NCI-H2107 (cell line): ENCODE results near the gene GALM.
"Not testable (repeated sequence)": the region's sequence is repeated elsewhere in the genome, so short reads cannot be mapped to it uniquely, and the experiment has no call there.

Experiments
- DNase-seq: peaks from one replicate; lab custom pipeline; 2025; lab: John Stamatoyannopoulos, UW

Gene GALM

DNA sequence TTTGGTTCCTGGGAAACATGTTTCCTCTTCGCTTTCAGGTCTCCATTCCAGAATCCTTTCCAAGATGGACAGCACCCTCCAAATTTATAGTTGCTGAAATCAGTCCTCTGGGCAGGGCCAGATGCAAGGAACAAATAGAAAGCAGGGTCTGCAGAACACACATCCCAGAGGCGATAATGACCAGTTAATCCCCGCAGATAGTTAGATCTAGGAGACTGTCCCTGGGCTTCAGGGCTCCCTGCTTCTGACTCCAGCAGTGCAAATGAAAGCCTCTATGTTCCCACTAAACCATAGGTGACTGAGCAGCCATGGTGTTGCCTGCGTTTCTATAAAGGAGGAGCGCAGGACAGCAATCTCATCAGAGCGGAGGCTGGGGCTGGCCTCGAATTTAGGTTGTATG is 46.5 kb downstream of the GALM start:
- DNase-seq = no peak

DNA sequence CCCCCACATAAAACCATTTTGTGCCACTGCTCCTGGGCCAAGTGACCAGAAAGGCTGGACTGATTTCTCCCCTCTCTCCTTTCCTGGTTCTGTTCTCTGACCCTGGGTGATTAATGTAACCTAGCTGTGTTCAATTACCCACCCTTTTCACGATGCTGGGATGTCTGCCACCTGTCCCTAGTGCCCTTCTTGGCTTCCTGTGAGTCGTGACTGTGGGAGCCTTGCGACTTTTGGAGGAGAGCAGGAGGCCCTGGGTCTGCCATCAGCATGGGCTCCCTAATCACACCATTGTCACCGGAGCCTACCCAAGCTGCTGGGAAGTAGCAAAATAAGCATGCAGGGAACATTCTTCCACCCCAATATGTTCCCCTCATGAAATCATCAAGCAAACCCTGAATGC is 47.0 kb downstream of the GALM start:
- no peak for DNase-seq

DNA sequence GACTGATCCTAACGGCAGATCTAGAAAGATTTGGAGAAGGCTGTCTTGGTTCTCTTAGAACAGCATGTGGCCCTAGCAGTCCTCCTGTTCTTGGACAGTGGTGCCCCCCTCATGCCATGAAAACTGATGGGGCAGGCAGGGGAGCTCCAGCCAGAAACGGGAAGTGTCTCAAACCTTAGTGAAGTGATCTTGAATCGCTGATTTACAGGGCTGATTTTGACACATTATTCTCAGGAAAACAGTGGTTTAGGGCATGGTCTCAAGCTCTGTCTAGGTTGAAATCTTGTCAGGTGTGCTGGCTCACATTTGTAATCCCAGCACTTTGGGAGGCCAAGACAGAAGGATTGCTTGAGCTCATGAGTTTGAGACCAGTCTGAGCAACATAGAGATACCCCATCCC is 47.4 kb downstream of the GALM start:
- no peak for DNase-seq

DNA sequence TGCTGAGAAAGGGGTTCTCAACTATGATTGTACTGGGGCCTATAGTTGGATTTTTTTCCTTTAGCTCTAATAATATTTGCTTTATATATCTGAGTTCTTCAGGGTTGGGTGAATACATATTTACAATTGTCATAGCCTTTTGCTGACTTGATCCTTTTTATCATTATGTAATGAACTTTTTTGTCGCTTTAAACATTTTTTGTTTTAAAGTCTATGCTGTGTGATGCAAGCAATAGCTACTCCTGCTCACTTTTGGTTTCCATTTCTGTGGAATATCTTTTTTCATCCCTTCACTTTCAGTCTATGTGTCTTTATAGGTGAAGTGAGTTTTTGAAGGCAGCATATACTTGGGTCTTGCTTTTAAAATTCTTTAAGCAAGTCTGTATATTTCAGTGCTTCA is 49.0 kb downstream of the GALM start:
- DNase-seq = not testable (repeated sequence)

DNA sequence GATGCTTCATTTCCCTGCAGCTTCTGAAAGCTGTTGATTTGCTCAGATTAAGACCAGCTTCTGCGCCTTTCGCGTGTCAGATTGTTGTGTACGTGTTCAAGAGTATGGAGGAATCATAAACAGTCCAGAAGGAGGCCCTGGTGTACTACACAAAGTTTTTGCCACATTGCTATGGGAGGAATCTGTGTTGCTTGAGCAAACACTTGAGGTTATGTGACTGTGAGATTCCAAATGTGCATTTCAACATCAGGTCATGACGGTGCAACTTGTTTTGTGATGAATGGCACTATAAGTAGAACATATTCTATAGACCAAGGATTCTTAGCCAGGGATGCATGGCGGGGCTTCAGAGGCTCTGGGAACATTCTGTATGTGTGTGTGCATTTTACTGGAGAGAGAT is 50.3 kb downstream of the GALM start:
- no peak for DNase-seq

DNA sequence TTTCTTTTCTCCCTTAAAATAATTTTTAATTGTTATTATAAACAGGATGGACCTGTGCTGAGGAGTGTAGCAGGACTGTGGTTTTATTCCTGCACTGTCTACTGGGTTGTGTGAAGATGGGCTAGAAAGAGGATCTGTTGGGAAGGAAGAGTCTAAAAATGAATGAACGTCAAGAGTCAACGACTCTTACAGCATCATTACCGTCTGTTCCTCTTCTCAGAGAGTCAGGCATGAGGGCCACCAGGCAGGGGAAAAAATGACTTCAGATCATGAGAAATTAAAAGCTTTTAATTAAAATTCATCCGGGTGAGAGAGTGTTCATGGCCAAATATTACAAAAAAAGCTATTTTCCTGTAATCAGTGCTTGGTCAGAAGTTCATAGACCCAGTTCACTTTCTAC is 52.7 kb downstream of the GALM start:
- DNase-seq = no peak

DNA sequence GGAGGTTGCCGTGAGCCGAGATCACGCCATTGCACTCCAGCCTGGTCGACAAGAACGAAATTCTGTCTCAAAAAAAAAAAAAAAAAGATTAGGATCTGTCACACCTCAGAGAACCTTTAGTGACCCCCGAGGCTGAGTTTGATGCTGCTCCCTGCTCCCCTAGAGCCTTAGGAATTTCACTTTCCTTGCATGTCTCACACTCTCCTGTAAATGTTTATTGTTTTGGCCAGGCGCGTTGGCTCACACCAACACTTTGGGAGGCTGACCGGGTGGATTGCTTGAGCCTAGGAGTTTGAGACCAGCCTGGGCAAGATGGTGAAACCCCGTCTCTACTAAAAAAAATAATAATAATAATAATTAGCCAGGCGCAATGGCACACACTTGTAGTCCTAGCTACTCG is 53.8 kb downstream of the GALM start:
- DNase-seq = no peak

DNA sequence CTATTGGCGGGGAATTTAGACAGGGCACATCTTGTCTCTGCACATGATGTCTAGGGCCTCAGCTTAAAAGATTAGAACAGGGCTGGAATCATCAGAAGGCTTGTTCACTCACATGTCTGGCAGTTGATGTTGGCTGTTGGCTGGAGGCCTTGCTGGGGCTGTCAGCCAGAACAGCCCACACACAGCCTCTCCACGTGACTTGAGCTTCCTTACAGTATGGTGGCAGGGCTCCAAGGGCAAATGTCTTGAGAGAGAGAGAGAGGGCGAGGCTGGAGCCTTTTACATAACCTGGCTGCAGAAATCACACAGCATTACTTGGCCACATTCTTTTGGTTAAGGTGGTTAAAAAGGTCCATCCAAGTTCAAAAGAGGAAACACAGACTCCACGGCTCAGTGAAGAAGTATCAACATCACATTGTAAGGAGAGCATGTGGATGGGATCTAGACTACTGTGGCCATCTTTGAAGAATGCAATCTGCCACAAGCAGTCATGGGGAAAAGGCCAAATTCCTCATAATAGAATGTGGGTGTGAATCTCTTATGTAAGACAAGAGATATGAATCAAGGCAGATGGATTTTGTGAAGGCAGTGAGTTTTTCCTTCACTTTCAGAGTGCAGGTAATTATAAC is 54.8 kb downstream of the GALM start:
- DNase-seq = no peak

DNA sequence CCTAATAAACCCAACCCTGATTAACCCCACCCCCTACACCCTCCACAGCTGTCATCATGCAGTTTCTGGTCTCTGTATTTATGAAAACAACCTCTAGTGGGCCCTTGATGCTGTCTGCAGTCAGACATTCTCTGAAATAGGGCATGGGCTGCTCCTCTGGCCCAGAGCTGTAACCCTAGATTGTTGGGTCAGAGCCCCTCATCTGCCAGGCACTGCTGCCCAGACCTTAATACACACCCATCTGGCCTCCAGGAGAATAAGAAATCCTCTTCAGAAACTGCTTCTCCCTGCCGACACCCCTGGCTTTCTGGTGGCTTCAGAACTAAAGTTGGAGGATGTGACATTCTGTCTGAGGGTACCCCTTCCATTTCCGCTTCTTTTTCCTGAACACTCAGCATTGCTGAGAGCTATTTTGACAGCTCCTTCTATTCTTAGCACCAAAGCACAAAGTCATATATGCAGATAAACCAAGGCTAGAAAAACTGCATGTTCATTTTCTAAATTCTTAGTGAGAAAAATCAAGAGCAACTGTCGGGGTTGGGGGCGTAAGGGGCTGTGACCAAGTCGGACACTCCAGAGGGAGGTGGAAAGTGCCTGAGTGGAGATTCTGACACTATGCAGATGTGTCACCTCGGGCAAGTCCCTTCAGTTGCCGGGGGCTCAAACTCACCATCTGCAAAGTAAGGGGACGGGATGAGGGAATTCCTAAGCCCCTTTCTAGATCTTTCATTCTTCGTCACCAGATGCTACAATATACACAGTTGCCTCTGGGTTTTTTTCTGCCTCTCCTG is 56.6 kb downstream of the GALM start:
- no peak for DNase-seq

DNA sequence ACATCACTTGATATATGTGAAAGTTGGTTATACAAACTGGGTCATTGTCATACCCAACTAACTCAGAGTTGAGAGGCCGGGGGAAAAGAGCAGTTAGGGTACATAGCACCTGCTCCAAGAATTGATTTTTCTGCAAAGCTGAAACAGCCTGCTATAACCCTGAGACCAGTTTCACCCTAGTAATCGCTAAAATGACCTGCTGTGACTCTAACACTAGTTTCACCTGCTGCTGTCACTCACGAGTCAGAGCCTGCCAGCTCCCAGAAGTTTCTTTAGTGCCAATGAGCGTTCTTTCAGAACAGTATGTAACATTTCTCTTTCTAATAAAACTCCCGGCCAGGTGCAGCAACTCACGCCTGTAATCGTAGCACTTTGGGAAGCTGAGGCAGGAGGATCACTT is 57.3 kb downstream of the GALM start:
- no peak for DNase-seq

DNA sequence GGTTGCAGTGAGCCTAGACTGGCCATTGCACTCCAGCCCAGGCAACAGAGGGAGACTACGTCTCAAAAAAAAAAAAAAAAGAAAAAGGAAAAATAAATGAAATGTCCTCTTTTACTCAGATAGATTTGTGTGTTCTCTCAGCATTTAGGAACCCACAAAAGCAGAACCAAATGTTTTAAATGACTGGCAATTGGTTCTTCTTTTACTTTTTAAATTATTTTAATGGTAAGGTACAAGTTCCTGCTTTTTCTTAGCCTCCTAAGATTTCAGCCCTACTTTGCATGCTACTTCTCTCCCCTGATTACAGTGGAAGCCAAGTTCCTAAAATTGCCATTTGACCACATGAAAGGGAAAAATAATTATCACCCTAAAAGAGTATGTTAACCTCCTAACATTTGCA is 61.7 kb downstream of the GALM start:
- no peak for DNase-seq

DNA sequence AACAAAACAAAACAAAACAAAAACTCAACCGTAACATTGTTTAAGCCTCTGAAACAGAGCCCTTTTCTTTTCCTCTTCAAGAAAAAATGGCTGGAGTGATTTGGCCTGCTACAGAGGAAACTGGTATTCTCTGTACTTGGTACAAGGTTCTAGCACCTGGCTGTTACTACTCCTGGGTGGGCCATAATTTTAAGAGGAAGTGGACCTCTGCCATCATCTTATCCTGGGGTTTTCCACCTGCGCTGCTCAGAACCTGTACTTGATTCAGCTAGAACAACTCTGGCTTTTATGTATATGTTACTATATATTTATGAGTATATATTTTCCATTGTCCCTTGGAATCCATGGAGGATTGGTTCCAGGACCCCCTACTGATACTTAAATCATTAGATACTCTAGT is 62.8 kb downstream of the GALM start:
- DNase-seq = no peak

DNA sequence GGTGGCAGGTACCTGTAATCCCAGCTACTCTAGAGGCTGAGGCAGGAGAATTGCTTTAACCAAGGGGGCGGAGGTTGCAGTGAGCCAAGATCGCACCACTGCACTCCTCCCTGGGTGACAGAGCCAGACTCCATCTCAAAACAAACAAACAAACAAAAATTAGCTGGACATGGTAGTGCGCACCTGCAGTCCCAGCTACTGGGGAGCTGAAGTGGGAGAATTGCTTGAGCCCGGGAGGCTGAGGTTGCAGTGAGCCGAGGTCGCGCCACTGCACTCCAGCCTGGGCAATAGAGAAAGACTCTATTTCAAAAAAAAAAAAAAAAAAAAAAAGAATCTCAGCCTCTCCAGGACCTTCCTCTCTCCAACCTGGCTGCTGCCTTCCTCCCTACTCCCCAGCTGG is 65.2 kb downstream of the GALM start:
- DNase-seq = no peak

DNA sequence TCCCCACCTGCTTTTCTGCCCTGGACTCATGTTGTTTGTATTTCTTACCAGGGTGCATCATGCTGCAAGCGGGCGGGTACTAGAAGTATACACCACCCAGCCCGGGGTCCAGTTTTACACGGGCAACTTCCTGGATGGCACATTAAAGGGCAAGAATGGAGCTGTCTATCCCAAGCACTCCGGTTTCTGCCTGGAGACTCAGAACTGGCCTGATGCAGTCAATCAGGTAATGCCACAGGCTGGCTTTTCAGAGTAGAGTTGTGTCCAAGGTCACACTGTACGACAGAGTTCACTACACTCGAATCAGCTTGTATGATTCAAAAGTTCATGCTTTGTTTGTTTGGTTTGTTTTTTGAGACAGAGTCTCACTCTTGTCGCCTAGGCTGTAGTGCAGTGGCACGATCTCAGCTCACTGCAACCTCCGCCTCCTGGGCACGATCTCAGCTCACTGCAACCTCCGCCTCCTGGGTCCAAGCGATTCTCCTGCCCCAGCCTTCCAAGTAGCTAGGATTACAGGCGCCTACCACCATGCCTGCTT is 65.8 kb downstream of the GALM start:
- DNase-seq = no peak

DNA sequence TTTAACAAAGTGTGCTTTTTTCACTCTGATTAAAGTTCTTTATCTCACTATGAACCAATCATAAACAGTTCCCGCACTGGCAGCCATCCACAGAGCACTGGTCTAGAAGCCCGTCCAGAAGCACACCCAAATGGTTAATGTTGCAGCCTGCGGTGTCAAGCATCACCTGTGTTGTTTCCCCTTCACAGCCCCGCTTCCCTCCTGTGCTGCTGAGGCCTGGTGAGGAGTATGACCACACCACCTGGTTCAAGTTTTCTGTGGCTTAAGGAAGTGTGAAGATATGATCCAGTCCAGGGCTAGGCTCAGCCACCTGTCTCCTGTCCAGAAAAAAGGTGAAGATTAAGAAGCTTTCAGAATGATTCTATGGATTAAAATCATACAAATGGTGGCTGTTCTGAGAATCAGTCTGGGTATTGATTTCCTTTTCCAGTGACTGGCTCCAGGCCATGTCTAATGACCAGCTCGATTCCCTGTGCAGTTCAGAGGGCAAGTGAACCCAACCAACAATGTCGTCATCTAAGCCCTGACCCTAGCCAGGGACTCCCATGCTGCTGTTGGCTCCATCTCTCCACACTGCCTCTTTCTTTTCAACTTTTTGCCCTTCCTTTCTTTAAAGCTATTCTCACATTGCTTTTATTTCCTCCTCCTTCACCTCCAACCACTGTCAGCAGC is 67.5 kb downstream of the GALM start:
- no peak for DNase-seq

DNA sequence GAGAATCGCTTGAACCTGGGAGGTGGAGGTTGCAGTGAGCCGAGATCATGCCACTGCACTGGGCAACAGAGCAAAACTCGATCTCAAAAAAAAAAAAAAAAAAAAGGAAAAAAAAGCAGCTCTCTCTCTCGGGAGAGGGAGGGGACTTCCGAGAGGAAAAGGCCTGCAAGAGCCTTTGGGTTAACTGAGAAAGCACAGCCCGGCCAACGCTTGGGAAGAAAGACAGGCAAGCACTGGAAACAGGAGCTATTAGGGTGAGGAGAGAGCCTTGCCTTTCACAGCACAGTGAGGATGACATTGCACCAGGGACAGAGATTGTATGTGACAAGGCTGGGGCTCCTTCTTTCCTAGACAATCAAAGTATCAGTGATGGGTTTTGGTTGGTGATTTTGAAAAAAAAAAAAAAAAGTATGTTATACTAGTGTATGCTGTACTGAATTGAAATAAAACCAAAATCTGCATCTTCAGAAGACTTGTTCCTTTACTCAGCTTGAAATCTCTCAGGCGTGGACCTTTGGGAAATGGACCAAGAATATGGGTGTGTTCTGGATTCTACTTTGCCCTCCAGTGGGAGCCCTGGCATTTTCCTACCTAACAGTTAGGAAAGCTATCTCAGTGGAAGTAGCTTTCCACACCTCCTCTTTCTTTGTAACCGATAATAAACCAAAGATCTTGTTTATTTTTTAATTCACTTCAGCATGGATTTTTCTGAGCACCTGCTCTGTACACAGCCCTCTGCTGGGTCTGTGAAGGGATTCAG is 68.6 kb downstream of the GALM start:
- DNase-seq = no peak

DNA sequence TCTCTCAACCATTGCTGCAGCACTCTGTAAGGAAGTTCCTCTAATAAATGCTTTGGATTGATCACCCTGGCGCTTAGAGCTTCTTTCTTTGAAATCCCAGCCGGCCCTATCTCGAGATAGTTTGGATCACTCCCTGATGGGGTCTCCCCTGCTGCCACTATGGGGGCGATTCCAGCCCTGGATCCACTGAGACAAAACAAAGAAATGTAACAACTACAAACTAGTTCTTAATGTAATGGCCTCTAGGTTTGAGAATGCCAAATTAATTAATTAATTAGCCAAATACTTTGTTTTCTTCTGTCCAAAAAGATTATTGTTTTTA is 70.0 kb downstream of the GALM start:
- DNase-seq = no peak

DNA sequence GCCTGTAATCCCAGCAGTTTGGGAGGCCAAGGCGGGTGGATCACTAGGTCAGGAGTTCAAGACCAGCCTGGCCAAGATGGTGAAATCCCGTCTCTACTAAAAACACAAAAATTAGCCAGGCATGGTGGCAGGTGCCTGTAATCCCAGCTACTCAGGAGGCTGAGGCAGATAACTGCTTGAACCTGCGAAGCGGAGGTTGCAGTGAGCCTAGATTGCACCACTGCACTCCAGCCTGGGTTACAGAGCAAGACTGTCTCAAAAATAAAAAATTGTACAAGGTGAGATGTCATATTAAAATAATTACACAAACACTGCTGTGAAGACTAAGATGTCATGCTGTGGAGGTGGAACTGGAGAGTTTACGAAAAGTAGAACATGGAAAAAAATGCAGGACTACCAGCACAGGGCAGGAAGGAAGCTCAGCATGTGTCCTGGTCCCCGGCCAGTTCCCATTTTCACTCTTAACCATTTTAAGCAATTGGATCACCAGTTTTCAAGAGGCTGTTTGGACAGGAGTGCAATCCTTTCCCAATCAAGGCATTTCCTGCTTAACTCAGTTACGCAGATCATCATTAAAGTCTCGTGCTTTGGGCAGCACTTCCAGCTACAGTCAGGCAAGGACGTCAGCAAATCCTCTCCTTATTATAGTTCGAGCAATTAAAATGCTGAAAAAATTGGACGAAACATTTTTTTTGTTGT is 71.2 kb downstream of the GALM start:
- not testable (repeated sequence) for DNase-seq

DNA sequence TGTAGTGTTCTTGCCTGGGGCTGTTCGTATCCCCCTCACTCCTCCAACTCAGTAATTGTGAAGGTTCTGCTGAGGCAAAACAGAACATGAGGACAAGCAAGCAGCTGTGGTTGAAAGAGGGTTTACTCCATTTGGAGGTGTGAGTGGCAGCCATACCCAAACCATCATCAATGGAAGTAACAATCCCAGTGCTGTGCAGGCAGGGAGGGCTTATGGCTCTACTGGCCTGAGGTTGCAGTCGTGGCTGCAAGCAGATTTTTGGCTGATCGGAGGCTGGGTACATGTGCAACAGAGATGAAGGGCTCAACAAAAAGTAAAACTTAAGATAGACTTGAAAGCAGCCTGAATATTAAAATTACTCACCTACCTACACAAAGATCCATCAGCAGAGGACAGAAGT is 72.0 kb downstream of the GALM start:
- no peak for DNase-seq

DNA sequence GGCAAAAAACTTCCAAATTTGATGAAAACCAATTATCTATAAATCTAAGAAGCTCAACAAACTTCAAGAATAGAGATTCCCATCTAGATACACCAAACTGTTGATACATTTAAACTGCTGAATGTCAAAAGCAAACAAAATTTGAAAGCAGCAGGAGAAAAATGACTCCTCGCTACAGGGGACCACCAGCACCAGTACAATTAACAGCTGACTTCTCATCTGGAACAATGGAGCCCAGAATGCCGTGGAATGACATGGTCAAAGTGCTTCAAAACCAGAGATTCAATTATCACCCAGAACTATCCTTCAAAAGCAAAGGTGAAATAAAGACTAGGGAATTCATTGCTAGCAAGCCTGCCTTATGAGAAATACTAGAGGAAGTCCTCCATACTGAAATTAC is 73.6 kb downstream of the GALM start:
- DNase-seq = no peak

DNA sequence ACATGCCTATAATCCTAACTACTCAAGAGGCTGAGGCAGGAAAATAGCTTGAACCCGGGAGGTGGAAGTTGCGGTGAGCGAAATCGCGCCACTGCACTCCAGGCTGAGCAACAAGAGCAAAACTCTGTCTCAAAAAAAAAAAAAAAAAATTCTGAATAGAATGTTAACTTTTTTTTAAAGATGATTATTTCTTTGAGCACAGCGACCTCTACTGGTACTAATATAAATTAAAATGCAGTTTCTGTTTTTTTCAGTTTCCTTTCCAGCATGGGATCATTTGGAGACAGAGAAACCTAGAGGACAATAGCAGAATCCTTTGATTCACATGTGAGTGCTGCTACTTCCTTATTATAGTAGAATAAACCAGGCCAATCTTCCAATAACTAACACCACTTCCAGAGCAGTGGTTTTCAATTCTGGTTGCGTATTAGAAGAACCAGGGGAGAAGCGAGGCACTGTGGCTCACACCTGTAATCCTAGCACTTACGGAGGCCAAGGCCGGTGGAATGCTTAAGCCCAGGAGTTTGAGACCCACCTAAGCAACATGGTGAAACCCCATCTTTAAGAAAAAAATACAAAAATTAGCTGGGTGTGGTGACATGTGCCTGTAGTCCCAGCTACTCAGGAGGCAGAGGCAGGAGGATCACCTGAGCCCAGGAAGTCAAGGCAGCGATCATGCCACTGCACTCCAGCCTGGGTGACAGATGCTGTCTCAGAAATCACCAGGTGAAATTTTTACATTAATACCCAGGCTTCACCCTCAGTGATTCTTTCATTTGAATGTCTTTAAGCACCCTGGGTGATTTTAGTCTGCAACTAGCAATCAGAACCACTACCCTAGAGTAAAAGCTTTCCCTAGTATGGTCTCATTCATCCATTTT is 75.2 kb downstream of the GALM start:
- DNase-seq = no peak
